Body of pancreas (tissue), 4 donors: ENCODE measurements around the gene F2. TPM values are rescaled to one million over a fixed set of nuclear protein-coding genes. Genes with fewer than 3 reads are reported as not detected.

Source experiments
- ATAC-seq: fragments of 150-250 bp; one replicate; pipeline ENCODE4 v1.9.1; 2016
- DNase-seq, 4 donors: peaks; one replicate each; pipeline ENCODE4 v3.0.0-alpha.2; 2019
- H3K27ac ChIP-seq, 4 donors: fragments of 200-600 bp; sonication (generic); 1 replicate in 3 of 4; 2 replicates in 1 of 4; pipeline versions ENCODE4 v1.5.1 to v1.6.1; 2016 to 2019; ENCODE audit warnings: mild to moderate bottlenecking in 1 of 4, mixed read lengths in 1 of 4, moderate library complexity in 1 of 4
- H3K27me3 ChIP-seq, 2 donors: fragments of 200-600 bp; sonication (generic); one replicate each; pipeline ENCODE4 v1.6.0; 2016; ENCODE audit warnings: mild to moderate bottlenecking in 1 of 2
- H3K36me3 ChIP-seq, 2 donors: fragments of 200-600 bp; sonication (generic); replicated peaks in 1 of 2; 2 replicates each; pipeline ENCODE4 v1.5.1; 2016; ENCODE audit warnings: low read depth in 2 of 2; ENCODE audit not compliant: insufficient read depth in 1 of 2
- H3K4me1 ChIP-seq: fragments of 200-600 bp; sonication (generic); one replicate; pipeline ENCODE4 v1.6.0; 2016
- H3K4me3 ChIP-seq, 2 donors: fragments of 200-600 bp; sonication (generic); 1 replicate in 1 of 2; 2 replicates in 1 of 2; pipeline ENCODE4 v1.5.1; 2016 to 2019
- H3K9me3 ChIP-seq, 3 donors: fragments of 200-600 bp; sonication (generic); 1 replicate in 2 of 3; 2 replicates in 1 of 3; pipeline ENCODE4 v1.5.1; 2016
- POLR2A ChIP-seq, 3 donors: fragments of 450-650 bp; IDR thresholded peaks; one replicate each; pipeline ENCODE4 v1.6.1; 2016; ENCODE audit warnings: antibody characterized with exemption in 3 of 3, mild to moderate bottlenecking in 2 of 3
- WGBS, 2 donors: methylation state at CpG; one replicate each; pipeline ENCODE4 v1.1.5; 2017; 5-methylcytosine and 5-hydroxymethylcytosine counted together
- intact Hi-C: fragments of 100-400 bp; cut with DNase I; formaldehyde crosslinking; loops from one replicate; pipeline ENCODE4 v1.15.1; 2023
- microRNA-seq, 2 donors: library from miRNA; unstranded; fragments of <30 nt; microRNA quantifications; one replicate each; pipeline ENCODE4, GENCODE V29; 2016; ENCODE audit warnings: borderline number of aligned reads in 2 of 2, borderline replicate concordance in 2 of 2
- small RNA-seq: library from RNA; depleted of rRNA; stranded (forward); fragments of <200 nt; gene quantifications from one replicate; pipeline ENCODE3, GENCODE V24; 2016
- total RNA-seq, 2 donors: library from RNA; depleted of rRNA; stranded (reverse); fragments of >200 nt; gene quantifications; one replicate each; pipeline ENCODE4 v1.1.0, GENCODE V29; 2016
- TF ChIP-seq, protein P1 (sequence below), 7 experiments: fragments of 450-650 bp in 4 of 7; fragments of 200-600 bp in 3 of 7; sonication (generic) in 3 of 7; IDR thresholded peaks; one replicate each; pipeline ENCODE4 v1.5.1; 2016 to 2019; ENCODE audit warnings: antibody characterized with exemption in 7 of 7

Gene F2
- total RNA-seq, 2 donors from 2014 or later, result not detected

DNA sequence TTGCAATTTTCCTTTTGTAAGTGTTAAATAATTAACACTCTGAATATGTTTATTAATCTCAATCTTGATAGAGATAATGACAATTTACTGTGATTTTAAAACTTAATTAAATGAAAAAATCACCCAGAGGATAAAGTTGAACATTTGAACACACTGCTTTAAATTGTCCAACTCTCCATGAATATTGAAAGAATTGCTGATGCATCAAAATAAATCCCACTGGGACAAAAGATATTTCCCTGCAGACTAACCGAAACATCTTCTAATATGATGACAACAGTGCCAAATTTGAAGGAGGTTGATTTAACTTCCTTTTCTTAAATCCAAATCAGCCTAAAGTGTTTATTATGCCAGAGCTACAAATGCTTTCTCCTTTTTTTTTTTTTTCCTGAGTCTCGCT is 47.6 kb downstream of the F2 start:
- 89 to 94% methylated on average over 2 of the region's 2 CpGs for WGBS, 2 donors
- H3K4me3 ChIP-seq, result no peak overlapping the region
- no peak for DNase-seq
- H3K36me3 ChIP-seq, result peaks cover 0 to 35% of the 10 kb centered on the region in 2 donors
- ATAC-seq, result no peak
- intact Hi-C loops, result no loop called here
- H3K27me3 ChIP-seq, result no peaks in the 10 kb centered on the region
- no peak overlapping the region for H3K27ac ChIP-seq
- no peak for TF ChIP-seq POLR2A (IDR thresholded peaks at IDR 0.05)
- TF ChIP-seq, protein P1, sequence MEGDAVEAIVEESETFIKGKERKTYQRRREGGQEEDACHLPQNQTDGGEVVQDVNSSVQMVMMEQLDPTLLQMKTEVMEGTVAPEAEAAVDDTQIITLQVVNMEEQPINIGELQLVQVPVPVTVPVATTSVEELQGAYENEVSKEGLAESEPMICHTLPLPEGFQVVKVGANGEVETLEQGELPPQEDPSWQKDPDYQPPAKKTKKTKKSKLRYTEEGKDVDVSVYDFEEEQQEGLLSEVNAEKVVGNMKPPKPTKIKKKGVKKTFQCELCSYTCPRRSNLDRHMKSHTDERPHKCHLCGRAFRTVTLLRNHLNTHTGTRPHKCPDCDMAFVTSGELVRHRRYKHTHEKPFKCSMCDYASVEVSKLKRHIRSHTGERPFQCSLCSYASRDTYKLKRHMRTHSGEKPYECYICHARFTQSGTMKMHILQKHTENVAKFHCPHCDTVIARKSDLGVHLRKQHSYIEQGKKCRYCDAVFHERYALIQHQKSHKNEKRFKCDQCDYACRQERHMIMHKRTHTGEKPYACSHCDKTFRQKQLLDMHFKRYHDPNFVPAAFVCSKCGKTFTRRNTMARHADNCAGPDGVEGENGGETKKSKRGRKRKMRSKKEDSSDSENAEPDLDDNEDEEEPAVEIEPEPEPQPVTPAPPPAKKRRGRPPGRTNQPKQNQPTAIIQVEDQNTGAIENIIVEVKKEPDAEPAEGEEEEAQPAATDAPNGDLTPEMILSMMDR (IDR thresholded peaks at IDR 0.05), result no peak
- no peaks in the 10 kb centered on the region for H3K9me3 ChIP-seq
- no peaks in the 10 kb centered on the region for H3K4me1 ChIP-seq

DNA sequence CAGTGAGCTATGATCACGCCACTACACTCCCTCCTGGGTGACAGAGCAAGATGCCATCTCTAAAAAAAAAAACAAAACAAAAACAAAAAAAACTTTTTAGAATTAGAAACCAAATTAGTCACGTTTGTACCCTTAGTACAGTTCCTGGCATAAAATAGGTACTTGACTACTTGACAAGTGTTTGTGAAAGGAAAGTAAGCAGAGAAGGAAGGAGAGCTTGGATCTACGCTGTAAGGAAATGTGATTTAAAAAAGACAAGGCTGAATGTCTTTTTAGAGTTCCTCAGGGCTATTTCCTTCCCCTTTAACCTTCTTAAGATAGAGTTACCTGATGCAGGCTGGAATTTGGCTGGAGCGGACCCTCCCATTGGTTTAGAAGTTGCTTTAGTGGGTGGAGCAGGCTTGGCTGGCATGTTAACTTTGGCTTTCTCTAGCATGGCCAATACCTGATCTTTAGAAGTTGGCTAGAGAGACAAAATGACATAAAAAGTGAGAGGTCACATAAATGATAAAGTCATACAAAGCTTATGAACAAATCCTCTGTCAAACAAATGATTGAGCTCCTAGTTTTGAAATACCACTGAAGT is 50.7 kb downstream of the F2 start:
- TF ChIP-seq, protein P1 (IDR thresholded peaks at IDR 0.05), result no peak
- TF ChIP-seq POLR2A (IDR thresholded peaks at IDR 0.05), result no peak
- Histone ChIP-seq H3K4me3 (no peak overlapping the region), H3K36me3 (peaks cover 0 to 27% of the 10 kb centered on the region in 2 donors), H3K9me3 (no peaks in the 10 kb centered on the region), H3K27me3 (no peaks in the 10 kb centered on the region), H3K27ac (no peak overlapping the region), H3K4me1 (no peaks in the 10 kb centered on the region)
- WGBS, 2 donors, result 88% methylated on average over 4 of the region's 4 CpGs
- intact Hi-C loops, result no loop called here
- no peak for DNase-seq
- ATAC-seq, result no peak

DNA sequence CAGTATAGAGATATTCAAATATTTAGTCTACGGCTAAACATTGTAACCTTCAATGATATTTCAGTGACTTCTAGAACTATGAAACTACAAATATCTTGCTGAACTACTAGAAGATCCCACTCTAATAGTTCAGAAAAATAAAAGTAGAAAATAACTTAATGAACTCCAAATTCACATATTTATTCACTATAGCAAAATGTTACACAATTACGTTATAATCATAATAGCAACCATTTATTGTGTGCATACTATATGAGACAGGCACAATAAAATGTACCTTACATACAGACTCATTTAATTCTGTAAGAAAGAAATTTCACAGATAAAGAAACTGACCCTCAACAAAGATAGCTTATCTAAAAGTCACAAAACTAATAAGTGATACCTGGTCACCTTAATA is 57.9 kb downstream of the F2 start:
- DNase-seq (no peak), ATAC-seq (no peak)
- no peaks in the 10 kb centered on the region for H3K9me3 ChIP-seq
- WGBS, 2 donors, result 91 to 96% methylated on average over 2 of the region's 2 CpGs
- no peaks in the 10 kb centered on the region for H3K27me3 ChIP-seq
- TF ChIP-seq, protein P1 (IDR thresholded peaks at IDR 0.05), result no peak
- TF ChIP-seq POLR2A (IDR thresholded peaks at IDR 0.05), result no peak
- no peaks in the 10 kb centered on the region for H3K4me1 ChIP-seq
- intact Hi-C loops, result no loop called here
- no peak overlapping the region for H3K27ac ChIP-seq
- no peak overlapping the region for H3K4me3 ChIP-seq
- H3K36me3 ChIP-seq, result peaks cover 0 to 35% of the 10 kb centered on the region in 2 donors

DNA sequence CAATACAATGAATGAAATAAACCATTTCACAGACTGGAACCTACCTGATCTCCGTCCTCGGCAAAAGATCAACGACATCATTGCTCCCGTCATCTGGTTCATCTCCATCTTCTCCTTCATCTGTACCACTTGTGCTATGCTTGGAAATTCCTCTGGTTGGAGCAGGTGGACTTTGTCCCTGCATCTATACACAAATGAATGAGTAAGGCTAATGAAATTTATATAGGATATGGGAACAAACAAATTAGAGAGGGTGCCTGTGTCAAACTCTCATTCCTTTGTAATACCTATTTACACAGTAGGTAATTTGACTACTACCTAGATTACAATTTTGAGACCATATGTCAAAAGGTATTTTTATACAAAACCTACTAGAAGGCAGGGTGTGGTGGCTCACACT is 59.4 kb downstream of the F2 start:
- TF ChIP-seq POLR2A (IDR thresholded peaks at IDR 0.05), result no peak
- TF ChIP-seq, protein P1 (IDR thresholded peaks at IDR 0.05), result no peak
- intact Hi-C loops, result no loop called here
- no peak overlapping the region for H3K4me3 ChIP-seq
- no peaks in the 10 kb centered on the region for H3K27me3 ChIP-seq
- ATAC-seq (no peak), DNase-seq (no peak)
- H3K9me3 ChIP-seq, result no peaks in the 10 kb centered on the region
- WGBS, 2 donors, result 89 to 93% methylated on average over 4 of the region's 4 CpGs
- H3K27ac ChIP-seq, result no peak overlapping the region
- no peaks in the 10 kb centered on the region for H3K4me1 ChIP-seq
- H3K36me3 ChIP-seq, result peaks cover 0 to 41% of the 10 kb centered on the region in 2 donors

Small RNAs within 50 kb of the gene (microRNA-seq; reads per million reads assigned to microRNA genes)
- gene MIR5582, result 0 to 0.45 reads per million in 2 donors

Small RNAs within 50 kb of the gene (small RNA-seq; reads per million reads assigned to genes)
- gene MIR5582 (not detected), gene RF00573 (not detected), gene SNORD67 (23.9 reads per million, percentile 94 among the genes with 10 or more reads in this experiment)

Other genes with a start within 250 kb of the F2 start
- 10 to 100 TPM; 17.6 to 43.2 TPM for gene AMBRA1, start 125.2 kb upstream of the F2 start, total RNA-seq
- 1 to 10 TPM; 2.0 to 2.6 TPM for gene HARBI1, start 102.0 kb upstream of the F2 start, total RNA-seq
- 10 to 100 TPM; 36.8 to 76.8 TPM for gene ATG13, start 101.7 kb upstream of the F2 start, total RNA-seq
- gene ARHGAP1, start 18.6 kb upstream of the F2 start, total RNA-seq, result 10 to 100 TPM; 27.8 to 43.5 TPM
- gene ZNF408, start 18.2 kb upstream of the F2 start, total RNA-seq, result 1 to 10 TPM; 6.5 to 7.9 TPM
- 10 to 100 TPM; 22.8 to 24.7 TPM for gene CKAP5, start 127.1 kb downstream of the F2 start, total RNA-seq
- 10 to 100 TPM; 10.6 to 20.4 TPM for gene LRP4, start 199.3 kb downstream of the F2 start, total RNA-seq
- 10 to 100 TPM; 11.2 to 13.2 TPM for gene CSTPP1, start 217.5 kb downstream of the F2 start, total RNA-seq